NCI-H146 (cell line): ENCODE measurements around the gene GRIK3.

Source experiments
- DNase-seq: peaks from one replicate; lab custom pipeline; 2025; lab: John Stamatoyannopoulos, UW

GRIK3 gene

GRCh38 chr1:37015713-37016112 is 18.6 kb downstream of the GRIK3 start:
- DNase-seq, result no peak

- DNase-seq, result no peak
Measured at GRCh38 chr1:37012226-37012625, 22.1 kb downstream of the GRIK3 start.

GRCh38 chr1:37010011-37010410 is 24.3 kb downstream of the GRIK3 start:
- no peak for DNase-seq

GRCh38 chr1:37009521-37009920 is 24.8 kb downstream of the GRIK3 start:
- DNase-seq, result no peak

- DNase-seq, result no peak
Measured at GRCh38 chr1:37006132-37006868, 28.0 kb downstream of the GRIK3 start.

- no peak for DNase-seq
Measured at GRCh38 chr1:37002898-37003297, 31.4 kb downstream of the GRIK3 start.

GRCh38 chr1:37001703-37002102 is 32.6 kb downstream of the GRIK3 start:
- DNase-seq, result no peak

GRCh38 chr1:36996106-36996505 is 38.2 kb downstream of the GRIK3 start:
- no peak for DNase-seq

- no peak for DNase-seq
Measured at GRCh38 chr1:36994868-36995267, 39.4 kb downstream of the GRIK3 start.

- DNase-seq, result no peak
Measured at GRCh38 chr1:36994294-36994693, 40.0 kb downstream of the GRIK3 start.

GRCh38 chr1:36992139-36992943 is 42.0 kb downstream of the GRIK3 start:
- no peak for DNase-seq

- DNase-seq, result no peak
Measured at GRCh38 chr1:36991551-36991950, 42.8 kb downstream of the GRIK3 start.

GRCh38 chr1:36990928-36991327 is 43.4 kb downstream of the GRIK3 start:
- no peak for DNase-seq

- no peak for DNase-seq
Measured at GRCh38 chr1:36989241-36989640, 45.1 kb downstream of the GRIK3 start.

- peak; percentile 6 for DNase-seq
Measured at GRCh38 chr1:36988741-36989193, 45.5 kb downstream of the GRIK3 start.

GRCh38 chr1:36988321-36988720 is 46.0 kb downstream of the GRIK3 start:
- no peak for DNase-seq

- DNase-seq, result no peak
Measured at GRCh38 chr1:36987276-36987675, 47.0 kb downstream of the GRIK3 start.

GRCh38 chr1:36986241-36986985 is 47.9 kb downstream of the GRIK3 start:
- no peak for DNase-seq

GRCh38 chr1:36984675-36985074 is 49.6 kb downstream of the GRIK3 start:
- no peak for DNase-seq

- no peak for DNase-seq
Measured at GRCh38 chr1:36984026-36984425, 50.3 kb downstream of the GRIK3 start.

GRCh38 chr1:36982709-36983108 is 51.6 kb downstream of the GRIK3 start:
- DNase-seq, result no peak

GRCh38 chr1:36981771-36982622 is 52.3 kb downstream of the GRIK3 start:
- DNase-seq, result no peak
